AG08396 (cell line): ENCODE results near the gene TMEM184A.

Experiments
- DNase-seq: peaks from one replicate; pipeline ENCODE4 v3.0.0; 2012; ENCODE audit warnings: low spot score, mixed read lengths

The TMEM184A gene

DNA sequence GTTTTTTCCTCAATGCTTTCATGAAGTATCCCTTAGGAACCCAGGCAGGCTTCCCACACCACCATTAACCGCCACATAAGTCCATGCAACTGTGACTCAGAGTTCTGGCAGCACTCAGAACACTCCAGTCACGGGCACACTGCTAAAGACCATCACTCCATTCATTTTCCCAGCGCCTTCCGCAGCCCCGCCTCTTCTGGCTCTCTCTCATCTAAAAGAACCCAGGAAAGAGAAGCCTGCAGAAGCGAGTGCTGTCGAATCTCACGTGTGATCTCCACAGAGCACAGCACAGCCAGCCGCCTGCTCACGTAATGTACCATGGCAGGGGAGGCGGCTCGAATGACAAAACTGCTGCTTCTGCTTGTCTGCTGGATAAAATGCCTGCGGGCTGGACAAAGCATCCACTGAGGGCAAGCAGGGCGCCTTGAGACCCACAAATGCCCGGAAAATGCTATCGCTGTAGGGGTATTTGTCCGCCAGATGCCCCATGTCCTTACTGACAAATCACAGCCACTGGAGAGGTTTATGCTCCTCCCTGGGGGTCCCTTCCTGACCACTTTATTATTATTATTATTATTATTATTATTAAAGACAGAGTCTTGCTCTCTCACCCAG lies 12.0 kb upstream of the TMEM184A start:
- DNase-seq: peak; percentile 89

DNA sequence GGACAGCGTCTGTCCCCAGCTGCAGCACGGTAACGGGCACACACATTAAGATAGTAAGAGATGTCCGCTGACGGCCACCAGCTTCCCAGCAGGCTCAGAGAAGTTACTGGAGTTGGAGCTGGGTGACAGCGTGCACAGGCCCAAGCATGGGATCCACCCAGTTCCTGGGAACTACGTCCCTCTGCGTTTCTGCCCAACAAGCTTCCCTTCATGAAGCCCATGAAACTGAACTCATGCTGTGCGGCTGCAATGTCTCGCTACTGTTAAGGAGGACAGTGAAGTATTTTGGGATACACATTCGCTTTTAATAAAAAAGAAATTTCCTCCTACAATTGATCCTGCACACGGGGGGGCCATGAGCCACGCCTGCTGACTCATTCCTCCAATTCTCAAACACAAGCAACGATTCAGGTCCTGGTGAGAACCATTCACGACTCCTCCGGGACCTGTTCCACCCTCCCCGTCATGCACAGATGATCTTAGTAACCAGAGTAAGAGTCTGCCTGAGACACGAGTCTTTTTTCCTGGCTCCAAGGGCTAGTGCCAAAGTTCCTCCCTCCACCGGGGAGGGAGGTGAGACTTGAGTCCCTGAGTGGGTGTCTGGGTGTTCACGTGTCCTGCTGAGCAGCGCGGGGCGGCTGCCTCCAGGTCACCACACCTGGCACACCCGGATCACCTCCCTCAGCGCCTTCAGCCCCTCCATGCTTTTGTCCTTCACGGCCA lies 11.2 kb upstream of the TMEM184A start:
- DNase-seq: peak; percentile 79

DNA sequence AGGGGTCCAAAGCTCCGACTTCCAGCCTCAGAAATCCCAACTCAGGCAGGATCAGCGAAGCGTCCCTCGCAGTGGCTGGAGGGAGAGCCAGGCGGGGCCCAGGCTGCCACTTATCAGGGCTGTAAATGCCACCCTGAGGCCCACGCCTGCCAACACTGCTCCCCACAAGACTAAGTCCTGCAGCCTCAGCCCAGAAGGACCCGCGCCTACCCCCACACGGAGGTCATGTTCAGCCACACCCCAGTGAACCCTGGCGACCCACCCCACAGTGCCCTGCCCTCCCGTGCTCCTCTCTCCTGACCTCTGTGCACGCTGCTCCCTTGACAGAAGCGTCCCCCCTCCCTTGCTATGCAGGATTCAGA lies 10.7 kb upstream of the TMEM184A start:
- no peak for DNase-seq

DNA sequence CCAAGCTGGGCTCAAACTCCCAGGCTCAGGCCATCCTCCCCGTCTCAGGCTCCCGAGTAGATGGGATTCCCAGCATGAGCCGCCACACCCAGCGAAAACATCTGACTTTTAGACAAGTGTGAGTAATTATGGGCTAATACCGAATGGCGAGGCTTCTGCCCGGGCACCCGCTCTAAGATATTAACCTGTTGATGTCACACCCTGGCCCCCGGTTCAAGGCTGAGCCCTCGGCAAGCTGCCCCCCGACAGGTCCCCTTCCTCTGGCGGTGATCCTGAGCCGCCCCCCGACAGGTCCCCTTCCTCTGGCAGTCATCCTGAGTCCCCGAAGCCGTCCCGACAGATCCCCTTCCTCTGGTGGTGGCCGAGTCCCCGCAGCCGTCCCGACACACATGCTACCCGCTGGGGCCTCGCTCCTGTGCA lies 8.6 kb upstream of the TMEM184A start:
- DNase-seq: no peak

DNA sequence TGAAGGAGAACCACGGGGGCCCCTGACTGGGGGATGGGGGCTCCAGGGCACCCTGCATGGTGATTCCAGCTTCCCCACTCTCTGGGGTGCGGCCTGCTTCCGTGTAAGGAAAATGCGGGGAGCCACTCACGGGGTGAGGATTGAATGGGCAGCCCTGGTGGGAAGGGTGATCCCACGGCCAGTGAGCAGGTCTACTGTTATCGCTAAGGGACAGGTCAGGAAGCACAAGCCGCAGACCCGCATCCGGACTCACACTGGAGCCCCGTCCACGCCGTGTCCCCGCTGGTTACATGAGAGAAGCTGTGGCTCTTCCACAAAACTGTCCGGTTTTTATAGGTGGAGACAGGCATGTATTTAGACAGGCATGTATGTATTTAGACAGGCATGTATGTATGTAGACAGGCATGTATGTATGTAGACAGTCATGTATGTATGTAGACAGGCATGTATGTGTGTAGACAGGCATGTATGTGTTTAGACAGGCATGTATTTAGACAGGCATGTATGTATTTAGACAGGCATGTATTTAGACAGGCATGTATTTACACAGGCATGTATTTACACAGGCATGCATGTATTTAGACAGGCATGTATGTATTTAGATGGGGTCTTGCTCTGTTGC lies 8.1 kb upstream of the TMEM184A start:
- DNase-seq: no peak

DNA sequence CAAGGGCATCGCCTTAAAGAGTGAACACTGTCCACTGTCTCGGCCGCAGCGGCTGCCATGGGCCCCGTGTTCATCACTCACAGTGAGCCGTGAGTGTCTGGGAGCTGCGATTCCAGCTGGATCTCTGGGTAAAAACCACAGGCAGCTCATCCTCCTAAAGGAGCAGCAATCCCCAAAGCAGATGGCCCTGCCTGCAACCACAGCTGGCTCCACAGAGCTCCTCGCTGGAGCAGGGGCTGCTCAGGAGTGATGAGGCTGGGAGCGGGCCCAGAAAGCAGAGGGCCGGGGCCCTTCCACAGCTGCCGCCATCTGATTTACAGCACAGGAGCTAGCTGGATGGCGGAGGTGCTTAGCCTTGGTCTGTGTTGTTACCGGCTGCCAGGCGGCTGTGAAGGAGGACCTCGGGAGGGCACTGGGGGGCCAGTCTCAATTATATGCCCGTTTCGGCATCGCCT lies 6.6 kb upstream of the TMEM184A start:
- DNase-seq: no peak

DNA sequence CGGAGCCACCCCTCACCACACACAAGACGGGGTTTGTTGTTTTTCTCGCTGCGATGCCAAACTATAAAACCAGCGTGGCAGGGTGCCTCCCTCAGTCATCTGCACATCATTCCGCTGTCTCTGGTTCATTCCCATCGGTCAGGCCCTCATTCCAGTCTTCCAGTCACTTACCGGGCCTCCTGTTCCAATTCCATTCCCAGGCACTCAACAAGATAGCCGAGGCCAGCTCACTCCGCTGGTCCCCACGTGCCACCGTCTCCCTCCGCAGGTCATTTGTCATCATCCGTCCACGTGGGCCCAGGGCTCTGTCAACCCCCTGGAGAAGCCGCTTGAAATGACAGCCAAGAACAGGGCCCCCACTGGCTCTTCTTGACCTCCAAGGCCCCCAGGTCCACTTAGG lies 6.1 kb upstream of the TMEM184A start:
- no peak for DNase-seq

DNA sequence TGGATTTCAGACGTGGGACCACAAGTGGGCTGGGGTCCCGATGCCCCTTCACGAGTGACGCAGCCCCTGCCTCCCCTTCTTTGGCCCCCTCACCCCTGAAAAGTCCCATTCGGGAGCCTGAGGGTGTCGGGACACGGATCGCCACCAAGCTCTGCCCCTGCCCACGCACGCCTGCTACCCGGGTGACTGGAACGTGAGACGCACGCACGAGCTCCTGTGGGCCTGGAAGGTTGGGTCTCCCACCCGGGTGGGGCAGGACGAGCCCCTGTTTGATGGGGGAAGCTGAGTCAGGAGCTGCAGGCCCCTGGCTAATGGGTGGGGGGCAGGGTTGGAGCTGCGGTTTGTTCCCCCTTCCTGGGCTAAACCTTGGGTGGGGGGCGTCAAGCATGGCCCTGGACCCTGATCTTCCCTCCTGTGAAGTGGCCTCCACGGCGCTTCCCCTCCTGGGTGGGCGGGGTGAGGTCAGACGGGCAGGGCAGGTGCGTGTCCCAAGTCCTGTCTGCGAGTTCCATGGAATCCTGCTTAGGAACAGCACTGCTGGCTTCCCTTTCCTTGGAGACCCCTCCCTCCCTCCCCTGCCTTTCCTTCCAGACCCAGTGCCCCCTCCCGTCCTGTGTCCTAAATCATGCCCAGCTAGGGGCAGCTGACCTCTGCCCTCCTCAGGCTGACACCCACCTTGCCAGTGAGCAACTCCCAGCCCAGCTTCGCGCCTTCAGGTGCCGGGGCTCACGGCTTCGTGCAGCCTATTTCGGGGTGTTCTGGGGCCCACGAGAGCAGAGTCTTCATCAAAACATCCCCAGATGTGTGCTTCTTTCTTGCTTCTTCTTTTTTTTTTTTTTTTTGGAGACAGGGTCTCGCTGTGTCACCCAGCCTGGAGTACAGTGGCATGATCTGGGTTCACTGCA lies 5.3 kb upstream of the TMEM184A start:
- no peak for DNase-seq

DNA sequence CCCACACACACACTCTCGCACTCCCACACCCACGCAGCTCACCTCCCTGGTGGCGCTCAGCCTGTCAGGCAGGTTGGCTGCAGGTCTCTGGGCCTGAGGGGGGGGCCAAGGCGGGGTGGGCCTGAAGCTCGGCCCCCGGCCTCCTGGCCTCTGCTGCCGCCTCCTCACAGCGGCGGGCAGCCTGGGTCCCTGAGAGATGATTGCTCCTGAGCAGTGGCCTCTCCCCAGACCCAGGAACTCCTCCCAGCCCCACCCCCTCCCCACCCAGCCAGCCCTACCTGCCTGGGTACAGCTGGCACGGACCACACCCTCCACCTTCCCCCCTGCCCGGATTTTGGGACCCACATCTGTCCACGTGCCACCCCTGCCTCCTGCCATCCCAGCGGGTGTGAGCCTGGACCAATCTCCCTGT lies 4.6 kb upstream of the TMEM184A start:
- DNase-seq: no peak

DNA sequence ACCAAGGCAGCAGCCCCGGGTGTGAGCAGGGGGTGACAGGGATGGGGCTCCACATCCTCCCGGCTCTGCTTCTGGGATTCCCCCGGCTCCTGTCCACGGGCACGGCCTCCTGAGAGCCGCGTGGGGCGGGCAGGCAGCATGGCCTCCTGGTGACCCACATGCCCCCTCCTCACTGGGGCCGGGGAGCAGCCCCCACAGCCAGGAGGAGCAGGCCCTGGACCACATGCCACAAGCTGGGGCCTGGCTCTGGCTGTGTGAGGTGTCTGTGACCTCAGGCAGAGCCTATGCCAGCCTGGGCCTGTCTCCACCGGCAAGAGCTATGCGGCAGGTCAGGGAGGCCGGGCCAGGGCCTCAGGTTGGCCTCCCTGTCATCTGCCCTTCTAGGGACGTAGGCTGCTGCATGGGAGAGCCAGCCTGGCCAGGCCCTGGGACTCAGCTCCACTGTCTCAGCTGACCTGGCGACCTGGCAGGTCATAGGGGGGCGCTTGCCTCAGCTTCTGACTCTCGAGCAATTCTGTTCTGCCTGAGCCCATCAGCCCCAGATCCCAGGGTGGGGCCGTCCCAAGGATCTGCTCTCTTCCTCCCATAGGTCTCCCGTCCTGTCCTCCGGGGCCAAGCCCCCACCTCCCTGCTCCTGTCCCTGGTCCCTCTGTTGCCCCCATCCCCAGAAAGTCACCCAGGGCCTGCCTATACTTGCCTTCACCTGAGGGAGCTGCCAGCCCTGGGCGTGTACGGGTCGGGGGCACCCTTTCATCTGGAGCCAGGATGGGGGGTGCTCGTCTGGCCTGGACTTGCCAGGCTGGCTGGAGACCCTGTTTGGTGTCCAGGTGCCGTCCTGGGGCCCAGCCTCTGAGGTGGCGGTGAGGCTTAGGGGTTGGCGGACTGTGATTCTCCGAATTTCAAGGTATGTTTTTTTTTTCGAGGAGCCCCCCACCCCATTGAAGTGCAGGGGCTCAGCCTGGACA lies 3.9 kb upstream of the TMEM184A start:
- peak; percentile 9 for DNase-seq

DNA sequence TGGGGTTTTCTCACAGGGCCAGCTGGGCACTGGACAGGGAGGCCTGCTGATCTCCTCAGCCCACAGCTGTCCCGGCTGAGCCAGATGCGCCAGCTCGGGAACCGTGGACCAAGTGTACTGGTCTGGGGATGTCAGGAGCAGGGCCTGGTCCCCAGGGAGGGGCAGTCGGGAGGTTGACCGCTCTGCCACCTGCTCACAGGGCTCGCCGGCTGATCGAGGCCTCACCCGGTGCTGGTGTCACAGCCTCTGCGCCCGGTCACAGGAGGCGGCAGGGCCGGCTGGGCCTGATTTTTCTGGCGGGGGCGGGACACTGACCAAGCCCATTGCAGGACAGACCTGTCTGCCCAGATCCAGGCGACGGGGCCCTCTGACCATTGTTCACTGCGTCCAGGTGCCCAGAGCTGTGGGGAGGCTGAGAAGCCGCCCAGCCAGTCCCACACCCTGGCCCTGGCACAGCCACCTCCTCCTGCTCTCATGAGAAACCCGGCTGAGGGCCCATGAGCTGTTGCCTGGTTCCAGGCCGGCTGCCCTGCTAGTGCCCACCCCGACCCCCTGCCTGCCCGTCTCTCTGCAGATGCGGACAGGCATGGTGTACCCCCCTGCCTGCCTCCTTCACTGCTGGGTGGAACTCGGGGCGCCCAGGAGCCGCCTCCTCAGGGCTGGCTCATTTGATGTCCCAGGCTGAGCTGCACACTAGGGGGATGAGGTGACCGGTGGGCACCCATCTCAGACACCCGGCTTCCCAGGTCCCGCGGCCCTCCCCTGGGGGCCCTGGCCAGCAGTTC lies 3.0 kb upstream of the TMEM184A start:
- peak; percentile 8 for DNase-seq

DNA sequence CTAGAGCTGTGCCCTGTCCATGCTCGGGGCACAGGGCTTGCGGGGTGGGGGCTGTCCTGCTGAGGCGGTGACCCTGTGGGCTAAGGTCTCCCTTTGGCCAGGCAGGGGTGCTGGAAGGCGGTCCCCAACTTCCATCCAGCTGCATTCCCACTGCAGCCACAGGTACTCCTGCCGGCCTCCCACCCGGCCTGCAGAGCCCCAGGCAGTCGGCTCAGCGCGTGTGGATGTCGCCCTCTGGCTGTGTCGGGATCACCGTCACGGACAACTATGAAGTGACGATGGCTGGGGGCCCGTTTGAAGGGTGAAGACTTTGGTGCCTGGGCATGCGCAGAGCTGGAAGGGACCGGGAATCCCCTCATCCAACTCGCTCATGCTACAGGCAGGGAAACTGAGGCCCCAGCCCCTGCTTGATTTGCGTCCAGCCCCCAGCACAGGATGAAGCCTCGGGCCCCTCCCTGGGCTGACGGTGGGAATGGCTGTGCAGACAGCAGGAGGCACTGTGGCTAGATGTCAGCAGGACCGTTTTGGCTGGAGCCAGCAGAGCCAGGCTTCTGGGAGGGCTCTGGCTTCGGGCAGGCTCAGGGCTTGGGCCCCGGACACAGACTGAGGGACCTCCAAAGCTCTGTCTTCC lies 2.3 kb upstream of the TMEM184A start:
- peak; percentile 29 for DNase-seq

DNA sequence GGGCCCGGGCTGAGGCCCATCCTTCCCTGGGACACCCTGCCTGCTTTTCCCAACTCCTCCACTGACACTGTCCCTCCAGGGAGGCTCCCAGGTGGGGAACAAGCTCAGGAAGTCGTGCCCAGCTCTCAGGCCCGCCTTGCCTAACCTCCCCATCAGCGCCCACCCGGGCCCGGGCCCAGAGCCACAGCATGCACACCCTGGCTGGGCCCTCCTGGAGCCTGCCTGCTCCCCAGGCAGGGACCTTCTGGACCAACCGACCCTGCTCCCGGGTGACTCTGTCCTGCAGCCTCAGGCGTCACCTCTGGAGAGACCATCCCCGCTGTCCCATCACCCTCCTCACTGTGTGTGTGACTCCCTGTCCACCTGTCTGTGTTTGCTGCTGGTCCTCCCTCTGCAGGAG lies 1.8 kb upstream of the TMEM184A start:
- peak; percentile 16 for DNase-seq

DNA sequence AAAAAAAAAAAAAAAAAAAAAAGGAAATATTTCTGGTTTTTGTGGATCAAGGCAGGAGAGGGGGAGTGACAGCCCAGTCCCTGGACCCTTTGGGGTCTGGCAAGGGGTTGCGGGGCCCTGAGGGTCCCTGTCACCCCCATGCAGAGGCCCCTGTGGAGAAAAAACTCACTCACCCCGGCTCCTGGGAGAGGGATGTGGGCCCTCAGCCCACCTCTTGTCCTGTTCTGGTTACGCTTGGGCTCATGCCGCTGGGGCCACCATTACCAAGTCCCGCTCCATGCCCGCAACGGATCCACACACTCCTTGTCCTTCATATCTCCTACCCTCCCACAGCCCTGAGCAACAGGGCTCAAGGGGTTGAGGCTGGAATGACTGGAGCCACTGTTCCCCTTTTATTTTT lies 1.0 kb upstream of the TMEM184A start:
- DNase-seq: peak; percentile 7

DNA sequence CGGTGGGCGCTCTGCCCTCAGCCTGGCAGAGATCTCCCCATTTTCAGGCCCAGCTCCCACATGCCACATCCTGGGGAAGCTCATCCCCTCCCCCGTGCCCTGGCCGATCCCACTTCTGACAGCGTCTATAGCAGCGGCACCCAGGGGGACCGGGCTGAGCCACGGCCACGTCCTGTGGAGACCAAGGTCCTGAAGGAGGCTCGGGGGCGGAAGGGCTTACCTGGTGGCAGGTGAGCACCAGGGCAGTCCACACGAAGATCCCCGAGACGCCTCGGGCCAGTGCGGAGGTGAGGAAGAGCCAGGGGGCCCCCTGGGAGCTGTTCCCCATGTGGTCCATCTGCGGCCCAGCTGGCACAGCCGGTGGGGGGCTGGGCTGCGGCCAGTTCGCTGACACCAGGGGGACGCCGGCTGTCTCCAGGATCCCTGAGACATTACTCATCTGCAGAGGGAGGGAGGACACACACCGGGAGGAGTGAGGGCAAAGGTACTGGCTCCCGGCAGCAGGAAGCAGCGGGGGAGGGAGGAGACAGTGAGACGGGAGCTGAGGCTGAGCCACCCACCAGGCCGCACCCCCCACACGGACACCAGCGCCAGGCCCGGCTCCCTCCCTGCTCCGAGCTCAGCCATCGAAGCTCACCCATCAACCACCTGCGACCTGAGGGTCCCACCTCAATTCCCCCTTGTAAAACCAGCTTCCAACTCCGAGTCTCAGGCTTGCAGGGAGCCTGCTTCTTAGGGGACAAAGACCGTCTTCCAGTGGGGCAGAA lies 776 bp downstream of the TMEM184A start:
- DNase-seq: peak; percentile 93

DNA sequence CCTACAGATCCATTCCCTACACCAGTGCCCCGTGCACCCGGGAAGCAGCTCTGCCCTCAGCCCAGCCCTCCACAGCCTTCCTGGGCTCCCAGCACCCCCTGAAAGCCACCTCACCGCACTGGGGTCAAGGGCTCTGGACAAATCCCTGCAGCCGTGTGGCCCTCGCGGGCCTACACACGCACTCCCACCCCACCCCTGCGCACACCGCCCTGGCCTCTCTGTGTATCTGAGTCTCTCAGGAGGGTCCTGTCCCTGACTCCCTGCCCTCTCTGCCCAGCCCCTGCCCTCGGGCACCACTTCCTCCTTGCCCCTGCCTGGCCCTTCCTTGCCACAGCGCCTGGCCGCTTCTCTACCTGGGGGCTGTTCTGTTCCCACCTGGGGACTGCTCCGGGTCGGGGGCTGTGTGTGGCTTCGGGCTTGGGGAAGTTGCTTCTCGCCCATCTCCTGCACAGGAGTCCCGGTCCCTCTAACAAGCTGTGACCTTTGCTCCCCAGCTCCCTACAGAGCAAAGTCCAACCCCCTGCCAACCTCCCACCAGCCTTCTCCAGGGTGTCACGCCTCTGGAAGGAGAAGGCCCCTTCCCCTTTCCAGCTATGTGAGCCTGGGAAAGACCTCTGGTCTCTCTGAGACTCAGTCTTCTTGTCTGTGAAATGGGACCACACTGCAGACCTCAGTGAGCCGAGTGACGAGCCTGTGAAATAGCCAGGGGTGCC lies 1.5 kb downstream of the TMEM184A start:
- DNase-seq: no peak

DNA sequence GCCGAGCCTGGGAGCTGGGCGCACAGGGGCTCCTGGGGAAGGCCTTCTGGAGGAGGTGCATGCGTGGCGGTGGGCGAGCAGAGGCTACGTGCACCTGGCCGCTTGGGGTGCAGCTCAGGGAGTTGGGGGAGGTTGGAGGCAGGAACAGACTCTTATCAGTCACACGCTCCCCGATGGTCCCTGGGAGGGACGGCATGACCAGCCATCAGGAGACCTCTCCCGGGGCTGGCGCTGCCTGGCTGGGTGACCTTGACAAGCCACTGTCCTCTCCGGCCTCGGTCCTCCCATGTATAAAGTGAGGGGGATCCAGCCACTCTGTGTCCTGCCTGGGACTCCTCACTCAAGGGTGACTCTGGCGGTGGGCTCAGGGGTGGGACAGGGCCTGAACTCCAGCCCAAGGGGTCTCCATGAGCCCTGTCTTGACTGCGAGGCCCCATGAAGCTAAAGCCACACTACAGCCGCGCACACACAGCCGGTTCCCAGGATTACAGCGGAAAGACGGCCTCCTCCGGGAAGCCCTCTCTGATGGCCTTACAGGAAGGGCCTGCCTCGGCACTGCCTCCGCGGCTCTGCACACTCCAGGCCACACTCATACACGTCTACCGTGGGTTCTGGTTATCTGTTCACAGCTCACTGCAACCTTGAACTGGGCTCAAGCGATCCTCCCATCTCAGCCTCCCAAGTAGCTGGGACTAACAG lies 2.3 kb downstream of the TMEM184A start:
- DNase-seq: no peak

DNA sequence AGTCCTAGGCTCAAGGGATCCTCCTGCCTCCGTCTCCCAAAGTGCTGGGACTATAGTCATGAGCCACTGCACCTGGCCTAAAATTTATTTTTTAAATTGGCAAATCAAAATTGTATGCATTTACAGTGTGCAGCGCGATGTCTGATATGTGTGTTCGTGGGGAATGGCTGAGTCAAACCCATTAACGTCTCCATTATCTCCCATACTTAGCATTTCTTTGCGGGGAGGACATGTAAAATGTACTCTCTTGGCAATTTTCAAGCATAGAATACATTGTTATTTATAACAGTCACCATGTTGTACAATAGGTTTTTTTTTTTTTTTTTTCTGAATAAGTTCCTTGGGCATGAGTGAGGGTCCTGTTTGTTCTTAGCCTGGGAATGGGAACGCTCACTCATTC lies 3.8 kb downstream of the TMEM184A start:
- no peak for DNase-seq
